Endothelial cell of hepatic sinusoid (primary cell): ENCODE data around the gene TEX28.
"Not testable (repeated sequence)": the region's sequence is repeated elsewhere in the genome, so short reads cannot be mapped to it uniquely, and the experiment has no call there.

Experiments used
- in situ Hi-C: cut with HindIII; loops from 2 replicates; pipeline ENCODE4 v1.10.0; 2017; ENCODE audit warnings: low sequenced_read_pairs

Gene TEX28

DNA sequence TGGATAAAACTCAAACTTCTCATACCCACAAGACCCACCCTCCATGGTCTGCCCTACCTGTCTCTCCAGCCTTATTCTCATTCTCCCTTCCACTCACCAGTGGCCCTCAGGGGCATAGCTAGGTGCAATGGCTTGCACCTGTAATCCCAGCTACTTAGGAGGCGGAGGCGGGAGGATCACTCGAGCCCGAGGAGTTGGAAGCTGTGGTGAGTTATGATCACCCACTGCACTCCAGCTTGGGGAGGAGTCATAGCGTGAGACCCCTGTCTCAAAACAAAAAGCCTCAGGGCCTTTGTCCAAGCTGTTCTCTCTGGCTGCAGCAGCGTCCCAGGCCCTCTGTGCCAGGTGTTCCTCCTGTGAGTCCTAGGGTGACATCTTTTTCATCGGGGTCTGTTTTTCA is 17.2 kb upstream of the TEX28 start:
- in situ Hi-C loops, result no loop called here

DNA sequence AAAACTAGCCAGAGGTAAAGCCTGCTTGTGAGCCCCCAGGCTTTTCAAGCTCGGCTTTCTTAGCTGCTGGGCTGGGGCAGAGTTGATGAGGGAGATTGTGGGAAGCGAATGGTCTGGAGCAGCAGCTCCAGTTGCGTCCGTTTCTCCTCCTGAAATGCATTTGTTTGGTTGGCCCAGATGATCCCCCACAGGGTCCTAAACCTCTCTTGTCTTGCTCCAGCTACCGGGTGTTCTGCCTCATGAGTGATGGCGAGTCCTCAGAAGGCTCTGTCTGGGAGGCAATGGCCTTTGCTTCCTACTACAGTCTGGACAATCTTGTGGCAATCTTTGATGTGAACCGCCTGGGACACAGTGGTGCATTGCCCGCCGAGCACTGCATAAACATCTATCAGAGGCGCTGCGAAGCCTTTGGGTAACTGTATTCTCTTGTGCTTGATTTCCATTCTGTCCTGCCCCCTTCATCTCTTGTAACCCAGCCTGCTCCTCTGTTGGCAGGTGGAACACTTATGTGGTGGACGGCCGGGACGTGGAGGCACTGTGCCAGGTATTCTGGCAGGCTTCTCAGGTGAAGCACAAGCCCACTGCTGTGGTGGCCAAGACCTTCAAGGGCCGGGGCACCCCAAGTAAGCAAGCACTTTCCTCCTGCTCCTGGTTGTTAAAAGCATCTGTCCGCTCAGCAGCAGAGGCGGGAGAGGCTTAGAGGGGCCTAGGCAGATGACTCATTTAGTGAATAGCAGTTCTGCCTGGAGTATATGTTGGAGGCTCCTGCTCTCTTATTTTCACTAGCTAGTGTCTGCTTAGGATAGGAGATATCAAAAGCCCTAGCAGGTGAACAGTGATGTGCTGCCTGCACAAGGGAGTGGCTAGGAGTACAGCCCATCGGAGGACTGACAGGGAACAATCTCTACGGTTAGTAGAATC is 16.0 kb upstream of the TEX28 start:
- in situ Hi-C loops, result no loop called here

DNA sequence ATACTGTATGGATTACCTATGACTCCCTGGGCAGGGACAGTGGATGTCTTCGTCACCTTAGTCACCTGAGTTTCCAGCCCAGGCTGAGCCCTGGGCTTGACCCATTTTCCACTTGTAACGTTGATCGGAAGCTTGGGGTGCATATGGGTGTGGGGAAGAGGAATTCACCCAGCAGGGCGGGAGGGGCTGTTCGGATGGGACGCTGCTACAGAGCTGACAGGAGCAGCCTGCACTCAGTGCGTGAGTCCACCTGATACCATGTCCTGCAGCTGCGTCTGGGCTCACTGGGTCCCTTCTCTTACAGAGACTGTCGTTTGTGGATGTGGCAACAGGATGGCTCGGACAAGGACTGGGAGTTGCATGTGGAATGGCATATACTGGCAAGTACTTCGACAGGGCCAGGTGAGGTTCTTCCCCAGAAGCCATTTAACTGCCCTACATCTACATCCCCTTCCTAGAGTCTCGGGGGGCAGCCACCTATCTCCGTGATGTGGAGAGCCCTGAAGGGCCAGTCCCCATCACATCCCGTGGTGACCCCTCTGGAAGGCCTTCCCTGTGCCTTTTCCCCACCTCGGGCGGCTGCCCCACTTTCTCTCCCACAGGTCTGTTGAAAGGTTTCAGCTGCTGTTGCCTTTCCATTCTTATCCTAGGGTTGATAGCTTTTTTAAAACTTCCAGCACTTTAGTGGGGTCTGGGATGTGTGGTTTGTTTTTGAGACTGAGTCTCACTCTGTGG is 14.3 kb upstream of the TEX28 start:
- in situ Hi-C loops, result no loop called here

DNA sequence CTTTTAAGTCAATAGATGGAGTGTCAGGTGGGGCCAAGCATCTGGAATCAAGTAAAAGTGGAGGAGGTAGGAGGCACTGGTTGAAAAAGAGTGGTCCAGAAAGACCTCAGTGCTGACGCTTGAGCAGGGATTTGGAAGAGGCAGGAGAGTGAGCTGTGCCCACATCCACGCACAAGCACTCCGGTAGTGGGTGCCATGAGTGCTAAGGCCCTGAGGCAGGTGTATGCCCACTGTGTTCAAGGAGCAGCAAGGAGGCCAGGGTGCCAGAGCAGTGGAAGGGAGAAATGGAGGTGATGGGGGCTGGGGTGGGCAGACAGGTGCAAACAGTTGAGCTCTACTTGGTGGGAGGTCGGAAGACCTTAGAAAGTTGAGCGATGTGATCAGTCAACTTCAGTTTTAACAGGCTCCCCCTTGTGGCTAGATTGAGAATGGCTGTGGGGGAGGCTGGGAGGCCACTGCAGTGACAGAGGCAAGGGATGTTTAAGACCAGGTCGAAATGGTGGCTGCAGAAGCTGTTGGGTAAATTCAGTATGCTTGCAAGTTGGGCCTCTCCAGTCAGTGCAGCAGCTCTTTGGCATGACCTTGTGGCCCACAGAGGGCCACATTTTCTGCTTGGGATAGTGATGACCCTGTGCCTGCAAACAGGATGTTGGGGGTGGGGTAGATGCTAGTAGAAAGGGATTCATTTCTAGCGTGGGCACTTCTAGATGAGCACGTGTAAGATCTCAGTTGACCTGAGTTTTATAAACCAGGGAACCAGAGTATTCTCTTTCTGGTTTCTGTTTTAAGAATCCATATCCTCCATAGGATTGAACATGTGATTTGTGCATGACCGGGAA is 13.4 kb upstream of the TEX28 start:
- in situ Hi-C loops, result no loop called here

DNA sequence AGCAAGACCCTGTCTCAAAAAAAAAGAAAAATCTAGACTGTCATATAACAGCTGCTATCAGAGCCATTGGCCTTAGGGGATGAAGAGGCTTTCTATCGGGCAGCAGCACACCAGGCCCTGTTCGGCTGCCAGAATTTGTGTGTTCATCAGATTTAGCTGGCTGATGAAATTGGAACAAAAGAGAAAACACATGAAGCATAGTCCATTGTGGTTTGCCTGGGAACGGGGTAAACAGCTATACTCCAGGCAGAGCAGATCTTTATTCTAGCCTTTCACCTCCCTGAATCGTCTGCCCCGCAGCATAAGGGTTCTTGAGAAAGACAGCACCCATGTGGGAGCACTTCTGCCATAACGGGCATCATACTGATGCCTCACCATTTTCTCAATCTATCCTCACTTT is 12.3 kb upstream of the TEX28 start:
- in situ Hi-C loops, result no loop called here

DNA sequence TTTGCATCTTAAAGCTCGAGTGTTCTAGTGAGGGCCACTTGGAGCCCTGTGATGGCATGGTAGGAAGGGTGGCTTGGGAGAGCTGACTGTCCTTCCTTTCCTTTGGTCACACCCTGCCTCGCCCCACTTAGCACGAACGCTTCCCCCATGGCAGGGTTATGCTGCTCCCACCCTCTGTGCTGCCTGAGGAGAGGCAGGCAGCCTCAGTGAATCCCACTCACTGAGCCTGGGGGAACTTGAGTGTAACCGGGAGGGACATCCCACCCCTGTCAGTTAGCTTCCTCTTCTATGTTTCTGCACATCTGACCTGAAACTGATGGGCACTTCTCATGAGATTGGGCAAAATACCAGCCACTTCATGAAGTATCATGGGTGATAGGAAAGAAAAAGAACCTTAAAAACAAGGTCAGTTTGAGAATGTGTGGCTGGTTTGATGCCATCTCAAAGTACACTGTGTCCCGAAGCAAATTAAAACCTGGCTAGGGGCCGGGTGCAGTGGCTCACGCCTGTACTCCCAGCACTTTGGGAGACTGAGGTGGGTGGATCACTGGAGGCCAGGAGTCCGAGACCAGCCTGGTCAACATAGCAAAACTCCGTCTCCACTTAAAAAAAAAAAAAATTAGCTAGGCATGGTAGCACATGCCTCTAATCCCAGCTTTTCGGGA is 10.7 kb upstream of the TEX28 start:
- in situ Hi-C loops, result no loop called here

DNA sequence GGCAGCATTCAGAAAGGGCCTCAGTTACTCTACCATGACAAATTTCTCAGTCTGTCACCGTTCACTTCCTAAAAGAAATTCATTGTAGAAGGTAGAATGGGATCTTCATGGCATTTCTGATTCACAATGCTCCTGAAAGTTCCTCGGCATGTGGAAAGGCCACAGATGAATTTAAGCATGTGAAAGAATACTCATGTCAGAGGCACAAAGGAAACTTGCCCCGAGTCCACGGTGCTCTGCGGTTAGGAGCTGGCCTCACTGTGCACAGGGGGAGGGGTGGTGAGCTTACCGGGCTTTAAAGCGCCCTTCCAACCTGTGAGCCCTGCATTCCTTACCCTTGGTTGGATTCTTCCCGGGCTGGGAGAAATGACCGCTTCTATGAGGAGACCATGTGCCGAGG is 9.9 kb upstream of the TEX28 start:
- in situ Hi-C loops, result no loop called here

DNA sequence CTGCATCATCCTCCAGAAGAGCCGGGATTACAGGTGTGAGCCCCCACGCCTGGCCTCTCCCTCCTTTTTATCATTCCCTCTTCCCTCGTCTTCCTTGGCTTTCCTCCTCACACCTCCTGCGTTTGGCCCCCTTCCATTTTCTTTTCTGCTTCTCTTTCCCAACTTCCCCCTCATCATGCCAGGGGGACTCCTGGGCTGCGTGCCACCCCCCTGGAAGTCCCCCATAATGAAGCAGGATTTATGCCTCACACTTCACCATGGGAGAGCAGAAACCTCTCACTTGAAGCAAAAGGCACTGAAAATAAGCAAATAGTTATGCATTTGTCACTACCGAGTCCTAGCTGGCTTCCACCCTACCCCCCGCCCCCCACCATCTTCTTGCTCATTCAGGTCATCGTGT is 8.6 kb upstream of the TEX28 start:
- in situ Hi-C loops, result no loop called here

DNA sequence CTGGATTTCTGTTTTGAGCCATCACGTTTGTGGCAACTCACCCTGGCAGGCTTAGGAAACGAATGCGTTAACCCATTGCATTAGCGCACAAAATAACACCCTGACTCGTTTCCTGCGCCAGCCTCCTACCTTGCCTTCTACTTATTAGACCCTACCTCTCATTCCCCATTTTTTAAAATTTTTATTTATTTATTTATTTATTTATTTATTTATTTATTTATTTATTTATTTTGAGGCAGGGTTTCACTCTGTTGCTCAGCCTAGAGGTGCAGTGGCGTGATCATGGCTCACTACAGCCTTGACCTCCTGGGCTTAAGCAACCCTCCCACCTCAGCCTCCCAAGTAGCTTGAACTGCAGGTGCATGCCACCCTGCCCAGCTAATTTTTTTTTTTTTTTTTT is 8.1 kb upstream of the TEX28 start:
- in situ Hi-C loops, result not testable (repeated sequence)

DNA sequence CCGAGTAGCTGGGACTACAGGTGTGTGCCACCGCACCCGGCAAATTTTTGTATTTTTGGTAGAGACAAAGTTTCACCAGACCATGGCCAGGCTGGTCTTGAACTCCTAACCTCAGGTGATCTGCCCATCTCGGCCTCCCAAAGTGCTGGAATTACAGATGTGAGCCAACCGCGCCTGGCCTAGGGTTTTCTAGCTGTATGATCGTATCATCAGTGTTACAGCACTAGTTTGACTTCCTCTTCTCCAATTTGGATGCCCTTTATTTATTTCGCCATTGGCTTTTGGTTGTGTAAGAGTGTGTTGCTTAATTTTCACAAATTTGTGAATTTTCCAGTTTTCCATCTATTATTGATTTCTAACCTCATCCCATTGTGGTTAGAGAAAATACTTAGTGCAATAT is 5.9 kb upstream of the TEX28 start:
- in situ Hi-C loops, result no loop called here

DNA sequence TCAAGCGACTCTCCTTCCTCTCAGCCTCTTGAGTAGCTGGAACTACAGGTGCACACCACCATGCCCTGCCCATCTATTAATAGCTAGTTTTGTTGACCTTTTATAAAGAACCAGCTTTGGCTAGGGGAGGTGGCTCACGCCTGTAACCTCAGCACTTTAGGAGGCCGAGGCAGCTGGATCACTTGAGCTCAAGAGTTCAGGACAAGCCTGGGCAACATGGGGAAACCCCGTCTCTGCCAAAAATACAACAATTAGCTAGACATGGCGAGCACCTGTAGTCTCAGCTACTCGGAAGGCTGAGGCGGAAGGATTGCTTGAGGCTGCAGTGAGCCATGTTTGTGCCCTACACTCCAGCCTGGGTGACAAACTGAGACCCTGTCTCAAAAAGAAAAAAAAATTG is 3.4 kb upstream of the TEX28 start:
- in situ Hi-C loops, result no loop called here

DNA sequence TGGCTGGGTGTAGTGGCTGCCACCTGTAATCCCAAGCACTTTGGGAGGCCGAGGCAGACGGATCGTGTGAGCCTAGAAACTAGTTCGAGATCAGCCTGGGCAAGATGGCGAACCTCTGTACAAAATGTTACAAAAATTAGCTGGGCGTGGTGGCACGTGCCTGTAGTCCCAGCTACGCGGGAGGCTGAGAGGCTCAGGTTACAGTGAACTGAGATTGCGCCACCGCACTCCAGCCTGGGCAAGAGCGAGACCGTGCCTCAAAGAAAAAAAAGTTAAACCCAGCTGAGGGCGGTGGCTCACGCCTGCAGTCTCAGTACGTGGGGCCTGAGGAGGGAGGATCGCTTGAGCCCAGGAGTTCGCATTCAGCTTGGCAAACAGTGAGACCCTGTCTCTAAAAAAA is 1.8 kb upstream of the TEX28 start:
- in situ Hi-C loops, result no loop called here

DNA sequence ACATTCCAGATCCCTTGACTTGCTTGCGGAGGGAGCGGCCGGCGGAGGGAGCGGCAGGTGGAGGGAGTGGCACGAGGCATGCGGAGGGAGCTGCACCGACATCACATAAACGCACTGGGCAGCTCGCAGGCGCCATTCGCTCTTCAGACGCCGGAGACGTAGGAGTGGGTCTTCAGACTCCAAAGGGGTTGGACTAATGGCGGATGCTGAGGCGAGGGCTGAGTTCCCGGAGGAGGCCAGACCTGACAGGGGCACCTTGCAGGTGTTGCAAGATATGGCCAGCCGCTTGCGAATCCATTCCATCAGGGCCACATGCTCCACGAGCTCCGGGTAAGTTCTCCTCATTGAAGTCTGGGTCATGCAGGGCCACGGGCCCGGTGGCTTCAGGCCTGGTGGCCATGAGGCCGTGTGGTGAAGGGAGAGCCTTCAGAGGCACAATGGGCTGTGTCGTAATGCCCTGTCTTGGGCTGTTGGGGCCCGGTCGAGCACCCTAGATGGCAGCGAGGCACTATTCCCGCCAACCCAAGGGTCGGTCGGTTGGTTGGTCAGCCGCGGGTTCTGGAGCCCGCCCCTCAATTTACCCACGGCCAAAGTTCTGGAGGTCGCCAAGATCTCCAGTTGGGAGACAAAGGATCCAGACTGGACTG is 863 bp upstream of the TEX28 start, which contains the start of gene TKTL1:
TKTL1 (plus strand) TSS at position 132 of the 647 bp plus-strand sequence; CDS start at position 197, 65 bp downstream.
- in situ Hi-C loops, result no loop called here

DNA sequence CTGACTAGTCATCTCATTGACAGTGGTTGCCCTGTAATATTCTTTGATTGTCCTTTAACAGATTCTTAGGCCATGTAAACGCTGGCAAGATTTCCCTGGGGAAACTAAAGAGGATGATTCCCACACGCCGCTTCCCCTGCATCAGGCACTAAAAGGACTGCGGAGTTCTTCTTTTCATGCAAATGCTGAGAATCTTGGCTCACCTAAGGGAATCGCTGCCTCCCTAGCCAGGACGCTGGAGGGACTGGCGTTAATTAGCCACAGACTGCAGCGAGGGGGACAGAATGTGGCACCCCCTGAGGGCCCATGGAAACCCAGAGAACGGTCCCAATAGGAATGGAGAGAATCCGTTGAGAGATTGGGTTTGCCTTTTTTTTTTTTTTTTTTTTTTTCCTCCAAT is 8.5 kb downstream of the TEX28 start:
- in situ Hi-C loops, result not testable (repeated sequence)

DNA sequence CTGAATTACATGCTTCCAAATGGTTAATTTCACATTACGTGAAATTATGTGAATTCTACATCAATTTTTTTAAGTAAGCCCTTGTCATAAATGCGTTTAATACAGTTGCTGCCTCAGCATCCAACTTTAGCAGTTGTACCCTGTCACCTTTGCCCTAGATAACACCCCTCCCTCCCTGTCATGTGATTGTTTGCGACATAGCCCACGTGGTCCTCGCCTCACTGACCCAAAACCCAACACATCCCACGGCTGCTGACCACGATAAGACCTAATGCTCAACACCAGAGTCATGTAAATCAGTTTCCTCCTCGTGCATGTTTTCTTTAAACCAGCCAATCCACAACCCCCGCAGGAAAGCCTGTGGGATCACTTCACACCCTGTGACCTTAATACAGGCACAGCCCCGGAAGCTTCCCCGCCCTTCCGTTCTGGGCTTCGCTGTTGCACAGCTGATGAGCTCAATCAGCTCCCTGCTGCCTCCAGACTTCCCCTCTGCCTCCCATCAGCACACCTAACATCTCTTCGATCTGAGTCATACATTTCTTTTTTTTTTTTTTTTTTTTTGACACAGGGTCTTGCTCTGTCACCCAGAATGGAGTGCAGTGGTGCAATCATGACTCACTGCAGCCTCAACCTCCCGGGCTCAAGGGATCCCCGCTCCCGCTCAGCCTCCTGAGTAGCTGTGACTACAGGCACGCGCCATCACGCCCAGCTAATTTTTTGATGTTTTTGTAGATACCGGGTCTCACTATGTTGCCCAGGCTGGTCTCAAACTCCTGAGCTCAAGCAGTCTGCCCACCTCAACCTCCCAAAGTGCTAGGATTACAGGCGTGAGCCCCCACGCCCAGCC is 10.2 kb downstream of the TEX28 start:
- in situ Hi-C loops, result not testable (repeated sequence)

DNA sequence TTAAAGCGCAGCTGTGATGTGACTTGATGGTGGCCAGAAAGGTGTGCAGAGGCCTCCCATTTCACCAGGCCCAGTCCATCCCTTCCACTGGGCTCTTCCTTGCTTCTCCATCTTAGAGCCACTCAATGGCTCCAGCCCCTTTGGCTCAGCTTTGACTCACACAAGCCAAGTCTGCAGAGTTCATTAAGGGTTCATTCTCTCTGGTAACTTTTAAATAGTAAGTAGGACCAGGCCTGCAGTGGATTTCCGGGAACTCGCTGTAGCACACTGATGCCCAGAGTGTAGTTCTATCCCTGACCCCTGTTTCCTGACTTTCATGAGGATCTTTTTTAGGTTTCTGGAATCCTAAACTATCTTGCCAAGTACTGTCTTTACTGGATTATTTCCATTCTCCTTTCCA is 25.7 kb downstream of the TEX28 start:
- in situ Hi-C loops, result not testable (repeated sequence)

DNA sequence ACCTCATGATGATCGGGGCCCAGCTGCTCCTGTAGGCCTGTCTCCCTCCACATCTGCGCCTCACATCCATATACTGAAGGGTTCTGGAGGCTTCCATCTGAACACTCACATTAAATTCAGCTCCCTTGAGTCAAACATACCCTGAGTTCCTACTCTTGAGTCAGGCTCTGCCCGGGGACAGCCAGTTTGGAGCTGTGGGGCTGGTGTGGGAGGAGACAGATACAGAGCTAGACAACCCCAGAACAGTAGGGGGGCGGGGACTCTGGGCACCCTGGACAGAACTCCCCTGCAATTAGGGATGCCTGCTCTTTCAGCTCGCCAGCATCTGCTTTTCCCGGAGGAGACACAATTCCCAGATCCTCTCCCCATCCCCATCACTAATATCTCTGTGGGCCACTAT is 31.9 kb downstream of the TEX28 start:
- in situ Hi-C loops, result not testable (repeated sequence)

DNA sequence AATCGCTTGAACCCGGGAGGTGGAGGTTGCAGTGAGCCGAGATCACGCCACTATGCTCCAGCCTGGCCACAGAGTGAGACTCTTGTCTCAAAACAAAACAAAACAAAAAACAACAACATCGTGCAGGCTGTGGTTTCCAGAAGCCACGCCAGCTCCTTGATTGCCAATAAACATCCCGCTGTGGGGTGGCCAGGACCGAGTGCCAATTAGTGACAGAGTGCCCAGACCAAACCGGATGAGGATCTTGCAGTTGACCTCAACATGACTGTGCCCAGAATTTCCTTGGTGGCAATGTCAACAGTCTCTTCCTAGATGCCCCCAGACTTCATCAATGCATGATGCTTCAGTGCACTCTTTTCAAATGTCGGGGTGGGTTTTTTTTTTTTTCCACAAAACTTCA is 36.2 kb downstream of the TEX28 start:
- in situ Hi-C loops, result not testable (repeated sequence)

DNA sequence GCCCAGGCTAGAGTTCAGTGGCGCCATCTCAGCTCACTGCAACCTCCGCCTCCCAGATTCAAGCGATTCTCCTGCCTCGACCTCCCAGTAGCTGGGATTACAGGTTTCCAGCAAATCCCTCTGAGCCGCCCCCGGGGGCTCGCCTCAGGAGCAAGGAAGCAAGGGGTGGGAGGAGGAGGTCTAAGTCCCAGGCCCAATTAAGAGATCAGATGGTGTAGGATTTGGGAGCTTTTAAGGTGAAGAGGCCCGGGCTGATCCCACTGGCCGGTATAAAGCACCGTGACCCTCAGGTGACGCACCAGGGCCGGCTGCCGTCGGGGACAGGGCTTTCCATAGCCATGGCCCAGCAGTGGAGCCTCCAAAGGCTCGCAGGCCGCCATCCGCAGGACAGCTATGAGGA is 37.6 kb downstream of the TEX28 start, which contains the start of gene OPN1MW3:
OPN1MW3 (plus strand) TSS at position 301 of the 400 bp plus-strand sequence; CDS start at position 339, 38 bp downstream.
- in situ Hi-C loops, result not testable (repeated sequence)
